ENCODE data around the gene PDSS2. TPM values are rescaled to one million over a fixed set of nuclear protein-coding genes. Genes with fewer than 3 reads are reported as not detected.
"Not testable (repeated sequence)": the region's sequence is repeated elsewhere in the genome, so short reads cannot be mapped to it uniquely, and the experiment has no call there.

Gene PDSS2
- total RNA-seq, 1 donor from 2014 or later = 14.9 TPM

DNA sequence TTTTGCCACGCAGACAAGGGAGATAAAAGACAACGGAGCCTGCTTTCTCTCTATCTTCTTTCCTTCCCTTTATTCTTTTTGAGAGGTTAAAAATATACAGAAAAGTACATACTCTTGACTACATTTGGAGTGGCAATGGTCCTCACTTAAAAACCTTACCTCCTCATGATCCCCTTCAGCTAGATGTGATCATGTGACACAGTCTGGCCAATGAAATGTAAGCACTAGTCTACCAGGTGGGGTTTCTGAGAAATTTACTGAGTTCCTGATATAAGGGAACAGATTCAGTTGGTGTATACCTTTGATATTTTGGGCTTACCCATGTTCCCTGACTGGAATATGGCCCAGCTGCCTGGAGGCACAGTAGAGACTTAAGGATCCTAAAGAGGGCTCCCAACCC lies 178.6 kb downstream of the PDSS2 start:
- Mint-ChIP-seq H3K9me3 (no peaks in the 10 kb centered on the region), H3K27ac (no peak overlapping the region), H3K4me1 (peaks cover 3% of the 10 kb centered on the region), H3K4me3 (no peak overlapping the region), H3K36me3 (no peaks in the 10 kb centered on the region), H3K27me3 (ENCODE audit: insufficient read depth, low read depth) (no peaks in the 10 kb centered on the region)
- H4K20me1 ChIP-seq (ENCODE audit: low read depth) = no peaks in the 10 kb centered on the region
- H3K27me3 ChIP-seq = no peaks in the 10 kb centered on the region
- H3K27ac ChIP-seq = no peak overlapping the region
- H3K9ac ChIP-seq = no peak overlapping the region
- H3K4me3 ChIP-seq = no peak overlapping the region
- DNase-seq (ENCODE audit: low spot score) = no peak
- H3K36me3 ChIP-seq = no peaks in the 10 kb centered on the region
- no peak overlapping the region for H3K4me2 ChIP-seq
- H3K9me3 ChIP-seq (ENCODE audit: low read depth) = no peaks in the 10 kb centered on the region
- no peaks in the 10 kb centered on the region for H3K79me2 ChIP-seq (ENCODE audit: low read depth)
- TF ChIP-seq, protein P1, sequence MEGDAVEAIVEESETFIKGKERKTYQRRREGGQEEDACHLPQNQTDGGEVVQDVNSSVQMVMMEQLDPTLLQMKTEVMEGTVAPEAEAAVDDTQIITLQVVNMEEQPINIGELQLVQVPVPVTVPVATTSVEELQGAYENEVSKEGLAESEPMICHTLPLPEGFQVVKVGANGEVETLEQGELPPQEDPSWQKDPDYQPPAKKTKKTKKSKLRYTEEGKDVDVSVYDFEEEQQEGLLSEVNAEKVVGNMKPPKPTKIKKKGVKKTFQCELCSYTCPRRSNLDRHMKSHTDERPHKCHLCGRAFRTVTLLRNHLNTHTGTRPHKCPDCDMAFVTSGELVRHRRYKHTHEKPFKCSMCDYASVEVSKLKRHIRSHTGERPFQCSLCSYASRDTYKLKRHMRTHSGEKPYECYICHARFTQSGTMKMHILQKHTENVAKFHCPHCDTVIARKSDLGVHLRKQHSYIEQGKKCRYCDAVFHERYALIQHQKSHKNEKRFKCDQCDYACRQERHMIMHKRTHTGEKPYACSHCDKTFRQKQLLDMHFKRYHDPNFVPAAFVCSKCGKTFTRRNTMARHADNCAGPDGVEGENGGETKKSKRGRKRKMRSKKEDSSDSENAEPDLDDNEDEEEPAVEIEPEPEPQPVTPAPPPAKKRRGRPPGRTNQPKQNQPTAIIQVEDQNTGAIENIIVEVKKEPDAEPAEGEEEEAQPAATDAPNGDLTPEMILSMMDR (IDR thresholded peaks at IDR 0.05) = no peak
- TF ChIP-seq EZH2phosphoT487 (IDR thresholded peaks at IDR 0.05) = no peak
- no peak for TF ChIP-seq EZH2 (IDR thresholded peaks at IDR 0.05)
- H3K4me1 ChIP-seq = no peaks in the 10 kb centered on the region
- H3F3A ChIP-seq (ENCODE audit: low read depth) = no peaks in the 10 kb centered on the region
- H2AFZ ChIP-seq (replicated peaks) = no peak overlapping the region

DNA sequence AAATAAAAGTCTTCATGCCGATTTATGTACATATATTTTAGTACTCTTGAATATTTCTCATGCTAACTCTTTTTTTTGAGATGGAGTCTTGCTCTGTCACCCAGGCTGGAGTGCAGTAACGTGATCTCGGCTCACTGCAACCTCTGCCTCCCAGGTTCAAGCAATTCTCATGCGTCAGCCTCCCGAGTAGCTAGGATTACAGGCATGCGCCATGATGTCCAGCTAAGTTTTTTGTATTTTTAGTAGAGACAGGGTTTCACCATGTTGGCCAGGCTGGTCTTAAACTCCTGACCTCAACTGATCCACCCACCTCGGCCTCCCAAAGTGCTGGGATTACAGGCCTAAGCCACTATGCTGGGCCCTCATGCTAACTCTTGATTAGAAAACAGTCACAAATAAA lies 179.4 kb downstream of the PDSS2 start:
- H3K36me3 Mint-ChIP-seq; H2AFZ ChIP-seq (replicated peaks); H3K4me1 ChIP-seq; H3K79me2 ChIP-seq (ENCODE audit: low read depth); H3K27ac Mint-ChIP-seq; H3F3A ChIP-seq (ENCODE audit: low read depth); H3K27ac ChIP-seq; H3K4me1 Mint-ChIP-seq; H3K4me3 ChIP-seq; H3K9me3 Mint-ChIP-seq; H3K4me3 Mint-ChIP-seq; H3K9ac ChIP-seq; H3K36me3 ChIP-seq; H3K27me3 Mint-ChIP-seq (ENCODE audit: insufficient read depth, low read depth); H3K4me2 ChIP-seq; H4K20me1 ChIP-seq (ENCODE audit: low read depth); H3K9me3 ChIP-seq (ENCODE audit: low read depth); H3K27me3 ChIP-seq; DNase-seq (ENCODE audit: low spot score): not testable (repeated sequence)

DNA sequence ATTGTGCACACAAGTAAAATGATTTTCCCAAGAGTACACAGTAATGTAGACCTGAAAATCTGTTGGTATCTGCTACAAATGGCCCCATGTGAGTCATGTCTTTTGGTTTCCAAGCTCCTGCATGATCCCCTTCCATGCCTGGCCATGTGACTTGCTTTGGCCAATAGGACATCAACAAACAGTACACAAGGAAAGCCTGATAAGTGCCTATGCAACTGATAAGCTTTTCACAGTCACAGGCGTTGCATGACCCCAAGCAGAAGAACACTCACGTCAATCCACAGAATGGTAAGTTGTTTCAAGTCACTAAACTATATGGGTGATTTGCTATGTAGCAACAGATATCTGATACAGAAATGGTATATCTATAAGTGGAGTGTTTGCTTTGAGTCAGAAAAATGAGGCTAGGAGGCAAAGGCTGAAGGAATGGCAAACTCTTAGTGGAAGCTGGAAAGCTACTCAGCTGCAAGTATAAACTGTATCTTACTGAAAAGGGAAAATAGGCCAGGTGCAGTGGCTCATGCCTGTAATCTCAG lies 184.0 kb downstream of the PDSS2 start:
- H3K27me3 ChIP-seq = no peaks in the 10 kb centered on the region
- no peaks in the 10 kb centered on the region for H4K20me1 ChIP-seq (ENCODE audit: low read depth)
- Mint-ChIP-seq H3K27ac (peak overlapping the region; percentile 79), H3K36me3 (no peaks in the 10 kb centered on the region), H3K4me1 (no peaks in the 10 kb centered on the region), H3K4me3 (no peak overlapping the region), H3K27me3 (ENCODE audit: insufficient read depth, low read depth) (no peaks in the 10 kb centered on the region), H3K9me3 (no peaks in the 10 kb centered on the region)
- H3K79me2 ChIP-seq (ENCODE audit: low read depth) = no peaks in the 10 kb centered on the region
- no peak overlapping the region for H3K4me2 ChIP-seq
- H3K9me3 ChIP-seq (ENCODE audit: low read depth) = no peaks in the 10 kb centered on the region
- no peak overlapping the region for H3K4me3 ChIP-seq
- H3K27ac ChIP-seq = no peak overlapping the region
- no peak overlapping the region for H2AFZ ChIP-seq (replicated peaks)
- no peak for DNase-seq (ENCODE audit: low spot score)
- TF ChIP-seq EZH2phosphoT487 (IDR thresholded peaks at IDR 0.05) (no peak), EZH2 (IDR thresholded peaks at IDR 0.05) (no peak)
- TF ChIP-seq, protein P1 (IDR thresholded peaks at IDR 0.05) = no peak
- no peaks in the 10 kb centered on the region for H3K36me3 ChIP-seq
- no peak overlapping the region for H3K9ac ChIP-seq
- H3K4me1 ChIP-seq = no peaks in the 10 kb centered on the region
- no peaks in the 10 kb centered on the region for H3F3A ChIP-seq (ENCODE audit: low read depth)

DNA sequence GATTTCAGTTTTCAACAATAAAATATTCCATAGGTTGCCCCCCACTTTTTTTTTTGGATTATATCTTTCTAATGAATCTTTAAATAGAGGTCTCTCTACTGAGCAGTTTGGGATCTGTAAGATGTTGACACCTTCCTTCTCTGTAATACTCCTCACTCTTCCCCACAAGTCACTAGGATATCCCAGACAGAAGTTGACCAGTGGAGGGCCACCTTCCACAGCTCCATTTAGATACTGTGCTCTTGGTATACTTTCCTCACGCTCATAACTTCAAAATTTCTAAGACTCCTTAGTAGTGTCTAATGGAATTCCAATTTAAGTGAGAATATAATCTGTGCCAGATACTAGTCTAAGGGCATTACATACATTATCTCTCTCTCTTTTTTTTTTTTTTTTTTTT lies 185.1 kb downstream of the PDSS2 start:
- no peaks in the 10 kb centered on the region for H3K27me3 Mint-ChIP-seq (ENCODE audit: insufficient read depth, low read depth)
- H3K4me3 ChIP-seq = no peak overlapping the region
- H3K27me3 ChIP-seq = no peaks in the 10 kb centered on the region
- no peaks in the 10 kb centered on the region for H3K4me1 Mint-ChIP-seq
- no peaks in the 10 kb centered on the region for H4K20me1 ChIP-seq (ENCODE audit: low read depth)
- H3K9me3 ChIP-seq (ENCODE audit: low read depth) = no peaks in the 10 kb centered on the region
- H3K9me3 Mint-ChIP-seq = no peaks in the 10 kb centered on the region
- no peaks in the 10 kb centered on the region for H3K36me3 ChIP-seq
- H3K4me2 ChIP-seq = no peak overlapping the region
- no peak for DNase-seq (ENCODE audit: low spot score)
- H3K4me1 ChIP-seq = no peaks in the 10 kb centered on the region
- H3K4me3 Mint-ChIP-seq = no peak overlapping the region
- H3K79me2 ChIP-seq (ENCODE audit: low read depth) = no peaks in the 10 kb centered on the region
- H3F3A ChIP-seq (ENCODE audit: low read depth) = no peaks in the 10 kb centered on the region
- no peak overlapping the region for H3K27ac ChIP-seq
- TF ChIP-seq, protein P1 (IDR thresholded peaks at IDR 0.05) = no peak
- TF ChIP-seq EZH2phosphoT487 (IDR thresholded peaks at IDR 0.05) (no peak), EZH2 (IDR thresholded peaks at IDR 0.05) (no peak)
- H2AFZ ChIP-seq (replicated peaks) = no peak overlapping the region
- H3K27ac Mint-ChIP-seq = no peak overlapping the region
- H3K9ac ChIP-seq = no peak overlapping the region
- H3K36me3 Mint-ChIP-seq = no peaks in the 10 kb centered on the region
